Activated effector memory CD4-positive, alpha-beta T cell treated with anti-CD3 and anti-CD28 coated beads, Interleukin-2, amount 50 U/mL, for 16 hours (primary cell): ENCODE results near the gene TAC4.
"Not testable (repeated sequence)": the region's sequence is repeated elsewhere in the genome, so short reads cannot be mapped to it uniquely, and the experiment has no call there.

Experiments used
- DNase-seq: peaks from one replicate; pipeline ENCODE4 v3.0.0-alpha.2; 2020

The TAC4 gene

DNA sequence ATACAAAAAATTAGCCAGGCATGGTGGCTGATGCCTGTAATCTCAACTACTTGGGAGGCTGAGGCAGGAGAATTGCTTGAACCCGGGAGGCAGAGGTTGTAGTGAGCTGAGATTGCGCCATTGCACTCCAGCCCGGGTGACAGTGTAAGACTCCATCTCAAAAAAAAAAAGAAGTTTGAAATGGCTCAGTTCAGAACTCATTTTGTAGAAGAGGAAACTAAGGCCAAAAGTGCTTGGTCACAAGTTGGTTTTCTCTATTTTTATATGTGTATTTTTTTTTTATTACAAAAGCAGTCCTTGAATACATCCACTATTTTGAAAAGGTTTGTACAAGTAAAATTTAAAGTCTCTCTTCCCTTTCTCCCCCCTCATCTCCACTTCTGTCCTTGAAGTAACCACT lies 5.5 kb downstream of the TAC4 start:
- DNase-seq, result no peak

GRCh38 chr17:49841548-49841947 lies 6.3 kb downstream of the TAC4 start:
- no peak for DNase-seq

DNA sequence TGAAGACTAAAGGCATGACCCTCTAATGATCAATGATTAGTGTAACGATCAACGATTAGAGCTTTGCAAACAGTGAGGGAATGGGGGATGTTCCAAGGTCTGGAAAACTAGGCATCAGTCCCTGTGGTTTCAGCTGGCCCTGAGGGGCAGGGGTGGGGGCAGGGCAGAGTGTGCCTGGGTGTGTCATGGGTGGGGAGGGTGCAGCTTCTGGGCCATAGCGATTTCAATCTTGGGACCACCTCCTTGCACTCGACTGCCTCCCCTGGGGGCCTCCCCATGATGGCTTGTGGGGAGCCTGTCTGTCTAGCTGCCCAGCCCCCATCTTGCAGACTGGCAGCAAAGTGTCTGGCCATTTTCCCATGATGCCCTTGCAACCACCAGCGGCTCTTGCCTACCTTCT lies 8.4 kb downstream of the TAC4 start:
- no peak for DNase-seq

- DNase-seq, result no peak
Measured at GRCh38 chr17:49836111-49837030, 11.5 kb downstream of the TAC4 start.

DNA sequence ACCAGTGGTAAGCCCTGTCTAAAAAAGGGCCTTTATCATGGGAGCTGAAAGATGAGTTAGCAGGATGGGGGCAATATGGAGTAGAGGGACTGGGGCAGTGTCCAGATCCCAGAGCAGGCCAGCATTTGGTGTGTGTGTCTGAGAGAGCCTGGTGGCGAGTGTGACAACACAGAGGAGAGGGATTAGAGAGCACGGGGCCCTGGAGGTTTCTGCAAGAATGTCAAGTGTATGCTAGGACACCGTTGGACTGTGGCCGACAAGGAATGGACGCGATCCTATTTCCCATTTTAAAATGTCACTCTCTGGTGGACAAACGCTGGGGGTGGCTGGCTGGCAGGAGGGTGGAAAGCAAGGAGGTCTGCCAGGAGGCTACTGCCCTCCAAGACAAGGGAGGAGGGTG lies 12.4 kb downstream of the TAC4 start:
- no peak for DNase-seq

DNA sequence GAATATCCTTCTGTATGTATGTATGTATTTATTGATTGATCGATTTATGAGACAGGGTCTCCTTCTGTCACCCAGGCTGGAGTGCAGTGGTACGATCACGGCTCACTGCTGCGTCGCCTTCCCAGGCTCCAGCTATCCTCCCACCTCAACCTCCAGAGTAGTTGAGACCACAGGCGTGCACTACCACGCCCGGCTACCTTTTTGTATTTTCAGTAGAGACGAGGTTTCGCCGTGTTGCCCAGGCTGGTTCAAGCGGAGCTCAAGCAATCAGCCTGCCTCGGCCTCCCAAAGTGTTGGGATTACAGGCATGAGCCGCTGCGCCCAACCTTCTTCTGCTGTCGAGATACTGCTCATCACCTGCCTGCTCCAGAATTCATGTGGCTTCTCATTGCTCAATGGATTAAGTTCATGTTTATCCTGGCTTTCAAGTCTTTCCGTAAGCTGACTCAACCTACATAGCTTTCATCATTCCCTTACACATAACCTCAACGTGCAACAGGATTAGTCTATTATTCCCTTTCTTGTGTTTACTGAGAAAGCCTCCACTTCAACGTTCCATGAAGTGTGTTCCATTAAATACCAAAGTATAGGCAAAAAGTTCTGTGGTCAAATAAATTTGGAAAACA lies 13.6 kb downstream of the TAC4 start:
- DNase-seq, result no peak

GRCh38 chr17:49832840-49833599 lies 14.8 kb downstream of the TAC4 start:
- DNase-seq, result no peak

- DNase-seq, result no peak
Measured at GRCh38 chr17:49830605-49831004, 17.3 kb downstream of the TAC4 start.

DNA sequence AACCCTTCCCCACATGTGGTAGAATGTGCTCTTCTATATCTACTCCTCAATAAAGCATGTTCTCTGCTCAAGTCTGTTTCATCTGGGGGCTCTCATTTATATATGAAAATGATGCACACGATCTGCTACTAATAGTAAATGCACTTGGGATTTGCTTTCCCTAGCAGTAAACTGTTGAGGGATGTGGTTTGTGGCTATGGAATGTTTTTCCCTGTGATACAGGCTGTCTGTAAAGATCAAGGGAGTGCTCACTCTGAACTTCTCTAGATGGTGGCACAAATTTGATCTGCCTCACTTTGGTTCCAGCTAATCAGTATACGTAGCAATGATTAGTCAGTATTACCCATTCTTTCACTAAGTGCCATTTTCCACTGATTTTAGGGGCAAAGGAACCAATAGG lies 18.8 kb downstream of the TAC4 start:
- no peak for DNase-seq

- not testable (repeated sequence) for DNase-seq
Measured at GRCh38 chr17:49828325-49828724, 19.5 kb downstream of the TAC4 start.

- no peak for DNase-seq
Measured at GRCh38 chr17:49825645-49826044, 22.2 kb downstream of the TAC4 start.

- no peak for DNase-seq
Measured at GRCh38 chr17:49823614-49824013, 24.3 kb downstream of the TAC4 start.

DNA sequence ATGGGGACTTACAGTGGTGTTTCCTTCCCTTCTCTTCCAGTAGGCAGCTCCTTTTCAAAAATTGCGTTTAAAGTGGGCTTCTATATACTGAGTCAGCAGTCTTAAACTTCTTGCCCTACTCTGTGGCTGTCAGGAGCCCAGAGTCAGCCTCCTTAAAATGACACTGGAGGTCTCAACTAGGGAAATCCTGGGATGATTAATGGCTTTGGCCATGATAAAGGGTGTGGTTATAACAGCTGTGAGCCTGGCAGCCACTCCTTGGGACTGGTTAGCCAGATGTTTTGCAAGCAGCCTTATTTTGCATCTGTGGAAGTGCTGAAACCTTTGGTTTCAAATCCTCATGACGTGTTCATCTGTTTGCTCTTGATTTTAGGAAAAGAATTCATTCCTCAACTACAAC lies 25.0 kb downstream of the TAC4 start:
- DNase-seq, result no peak

GRCh38 chr17:49821916-49822315 lies 26.0 kb downstream of the TAC4 start:
- DNase-seq, result no peak

DNA sequence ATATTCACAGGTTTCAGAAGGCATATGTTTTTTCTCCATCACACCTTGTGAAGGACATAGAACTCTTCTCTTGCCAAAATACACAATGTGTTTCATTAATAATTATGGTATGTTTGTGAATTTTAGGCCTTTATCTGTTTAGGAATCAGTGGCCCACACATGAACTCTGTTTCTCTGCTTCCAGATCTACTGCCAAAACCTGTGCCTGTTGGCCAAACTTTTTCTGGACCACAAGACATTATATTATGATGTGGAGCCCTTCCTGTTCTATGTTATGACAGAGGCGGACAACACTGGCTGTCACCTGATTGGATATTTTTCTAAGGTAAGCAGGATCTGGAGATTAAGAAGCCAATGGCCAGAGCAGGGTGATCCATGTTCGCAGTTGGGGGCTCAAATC lies 26.4 kb downstream of the TAC4 start:
- DNase-seq, result no peak

GRCh38 chr17:49820773-49821172 lies 27.1 kb downstream of the TAC4 start:
- DNase-seq, result no peak

- no peak for DNase-seq
Measured at GRCh38 chr17:49819651-49820050, 28.2 kb downstream of the TAC4 start.

GRCh38 chr17:49819138-49819537 lies 28.7 kb downstream of the TAC4 start:
- DNase-seq, result no peak

GRCh38 chr17:49817993-49818392 lies 29.9 kb downstream of the TAC4 start:
- DNase-seq, result peak; percentile 77

GRCh38 chr17:49815761-49816281 lies 32.0 kb downstream of the TAC4 start:
- DNase-seq, result no peak

DNA sequence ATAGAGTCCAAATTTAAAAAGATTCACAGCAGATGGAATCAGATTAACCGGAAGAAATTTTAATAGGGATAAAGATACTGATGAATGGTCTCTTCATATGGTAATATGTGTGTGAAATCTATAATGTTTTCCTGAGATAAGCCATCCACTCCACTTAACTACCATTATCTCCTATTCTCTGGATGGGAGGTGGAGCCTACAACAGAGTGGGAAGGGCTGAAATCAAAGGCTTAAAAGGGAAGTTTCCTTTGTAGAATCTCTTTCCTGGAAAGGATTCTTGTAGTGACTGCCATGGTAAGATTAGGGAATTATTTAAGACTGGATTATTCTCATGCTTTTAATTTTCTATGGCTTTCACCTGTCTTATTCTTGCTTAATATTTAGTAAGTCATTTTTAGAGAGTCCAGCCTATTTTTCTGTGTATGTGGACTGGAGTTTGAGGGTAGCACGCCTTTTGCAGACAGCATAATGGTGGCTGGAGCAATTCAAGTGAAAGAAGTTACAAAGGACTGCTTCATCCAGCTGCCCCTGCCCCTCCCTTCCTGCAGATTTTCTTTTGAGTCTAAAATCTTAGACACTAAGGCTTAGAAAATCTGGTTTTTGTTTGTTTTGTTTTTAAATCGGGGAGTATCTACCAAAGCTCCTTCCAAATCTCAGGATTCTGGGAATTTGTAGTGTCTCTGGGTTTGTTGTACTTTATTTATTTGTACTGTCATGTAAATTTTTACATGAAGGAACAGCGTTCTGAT lies 32.9 kb downstream of the TAC4 start:
- no peak for DNase-seq

- DNase-seq, result no peak
Measured at GRCh38 chr17:49809056-49809455, 38.8 kb downstream of the TAC4 start.

GRCh38 chr17:49798738-49799137 lies 49.1 kb downstream of the TAC4 start:
- no peak for DNase-seq
